OCI-LY7 (cell line): ENCODE measurements around the gene AKT2.

Experiments
- CTCF ChIP-seq: fragments of 200-600 bp; sonication (generic); conservative IDR thresholded peaks from 2 replicates; pipeline ENCODE4 v1.5.1; 2014; ENCODE audit warnings: mild to moderate bottlenecking, antibody characterized with exemption, low read length, moderate library complexity, mixed read lengths
- EZH2phosphoT487 ChIP-seq: fragments of 200-600 bp; sonication (generic); IDR thresholded peaks from 2 replicates; pipeline ENCODE4 v1.6.1; 2018; ENCODE audit warnings: low read depth, borderline replicate concordance, mild to moderate bottlenecking, mixed run types, antibody characterized with exemption, low read length, moderate library complexity, mixed read lengths

GRCh38 chr19:40249781-40250180, 35.4 kb downstream of the AKT2 start:
- TF ChIP-seq CTCF (no peak), EZH2phosphoT487 (no peak)
